Large intestine (tissue), 3 donors: ENCODE results near the gene MYH9. TPM values are rescaled to one million over a fixed set of nuclear protein-coding genes. Genes with fewer than 3 reads are reported as not detected.
"Not testable (repeated sequence)": the region's sequence is repeated elsewhere in the genome, so short reads cannot be mapped to it uniquely, and the experiment has no call there.

Experiments used
- DNase-seq, 2 donors: peaks; one replicate each; pipeline versions ENCODE4 v3.0.0 to v3.0.0-alpha.2; 2013
- H3K27ac ChIP-seq: one replicate; pipeline ENCODE4 v1.5.1; 2013; ENCODE audit warnings: low read length
- H3K27me3 ChIP-seq: 2 replicates; pipeline ENCODE4 v1.6.1; 2013; ENCODE audit warnings: low read length; ENCODE audit not compliant: control insufficient read depth, insufficient read depth
- H3K36me3 ChIP-seq: 2 replicates; pipeline ENCODE4 v1.6.1; 2013; ENCODE audit warnings: low read length; ENCODE audit not compliant: control insufficient read depth, insufficient read depth
- H3K4me1 ChIP-seq: one replicate; pipeline ENCODE4 v1.6.1; 2013; ENCODE audit warnings: low read length; ENCODE audit not compliant: control insufficient read depth, insufficient read depth
- H3K4me3 ChIP-seq: one replicate; pipeline ENCODE4 v1.5.1; 2013; ENCODE audit warnings: low read length
- H3K9me3 ChIP-seq: one replicate; pipeline ENCODE4 v1.6.1; 2013; ENCODE audit warnings: mild to moderate bottlenecking, low read depth, low read length, moderate library complexity; ENCODE audit not compliant: control insufficient read depth
- WGBS: methylation state at CpG from one replicate; pipeline ENCODE4 v1.1.5; 2013; ENCODE audit warnings: low lambda C conversion rate; ENCODE audit not compliant: insufficient coverage; 5-methylcytosine and 5-hydroxymethylcytosine counted together
- polyA plus RNA-seq: library from polyadenylated mRNA; unstranded; fragments of 120-200 nt; gene quantifications from one replicate; pipeline ENCODE4 v1.2.1, GENCODE V29; 2013

MYH9 gene
- polyA plus RNA-seq, 1 donor = 191 TPM

DNA sequence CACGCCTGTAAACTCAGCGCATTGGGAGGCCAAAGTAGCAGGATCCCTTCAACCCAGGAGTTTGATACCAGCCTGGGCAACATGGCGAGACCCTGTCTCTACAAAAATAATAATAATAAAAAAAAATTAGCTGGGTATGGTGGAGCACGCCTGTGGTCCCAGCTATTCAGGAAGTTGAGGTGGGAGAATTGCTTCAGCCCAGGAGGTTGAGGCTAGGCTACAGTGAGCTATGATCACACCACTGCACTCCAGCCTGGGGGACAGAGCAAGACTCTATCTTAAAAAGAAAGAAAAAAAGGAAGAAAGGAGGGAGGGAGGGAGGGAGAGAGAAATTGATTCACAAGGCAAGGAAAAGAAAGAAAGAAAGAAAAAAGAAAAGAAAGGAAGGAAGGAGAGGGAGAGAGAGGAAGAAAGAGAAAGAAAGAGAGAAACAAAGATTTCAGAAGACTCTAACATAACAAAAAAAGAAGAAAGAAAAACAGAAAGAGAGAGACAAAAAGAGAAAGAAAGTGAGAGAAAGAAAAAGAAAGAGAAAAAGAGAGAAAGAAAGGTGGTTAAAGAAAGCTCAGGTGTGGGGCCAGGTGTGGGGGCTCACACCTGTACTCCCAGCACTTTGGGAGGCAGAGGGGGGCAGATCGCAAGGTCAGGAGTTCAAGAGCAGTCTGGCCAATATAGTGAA is 37.3 kb upstream of the MYH9 start:
- H3K4me1 ChIP-seq = peaks cover 37% of the 10 kb centered on the region
- no peak overlapping the region for H3K4me3 ChIP-seq
- no peaks in the 10 kb centered on the region for H3K27me3 ChIP-seq
- H3K27ac ChIP-seq = no peak overlapping the region
- H3K9me3 ChIP-seq = no peaks in the 10 kb centered on the region
- DNase-seq = no peak
- 100% methylated on average over 1 of the region's 5 CpGs for WGBS
- no peaks in the 10 kb centered on the region for H3K36me3 ChIP-seq

GRCh38 chr22:36424466-36424865 is 36.7 kb upstream of the MYH9 start:
- H3K4me1 ChIP-seq = peaks cover 39% of the 10 kb centered on the region
- WGBS = 74% methylated on average over 2 of the region's 5 CpGs

DNA sequence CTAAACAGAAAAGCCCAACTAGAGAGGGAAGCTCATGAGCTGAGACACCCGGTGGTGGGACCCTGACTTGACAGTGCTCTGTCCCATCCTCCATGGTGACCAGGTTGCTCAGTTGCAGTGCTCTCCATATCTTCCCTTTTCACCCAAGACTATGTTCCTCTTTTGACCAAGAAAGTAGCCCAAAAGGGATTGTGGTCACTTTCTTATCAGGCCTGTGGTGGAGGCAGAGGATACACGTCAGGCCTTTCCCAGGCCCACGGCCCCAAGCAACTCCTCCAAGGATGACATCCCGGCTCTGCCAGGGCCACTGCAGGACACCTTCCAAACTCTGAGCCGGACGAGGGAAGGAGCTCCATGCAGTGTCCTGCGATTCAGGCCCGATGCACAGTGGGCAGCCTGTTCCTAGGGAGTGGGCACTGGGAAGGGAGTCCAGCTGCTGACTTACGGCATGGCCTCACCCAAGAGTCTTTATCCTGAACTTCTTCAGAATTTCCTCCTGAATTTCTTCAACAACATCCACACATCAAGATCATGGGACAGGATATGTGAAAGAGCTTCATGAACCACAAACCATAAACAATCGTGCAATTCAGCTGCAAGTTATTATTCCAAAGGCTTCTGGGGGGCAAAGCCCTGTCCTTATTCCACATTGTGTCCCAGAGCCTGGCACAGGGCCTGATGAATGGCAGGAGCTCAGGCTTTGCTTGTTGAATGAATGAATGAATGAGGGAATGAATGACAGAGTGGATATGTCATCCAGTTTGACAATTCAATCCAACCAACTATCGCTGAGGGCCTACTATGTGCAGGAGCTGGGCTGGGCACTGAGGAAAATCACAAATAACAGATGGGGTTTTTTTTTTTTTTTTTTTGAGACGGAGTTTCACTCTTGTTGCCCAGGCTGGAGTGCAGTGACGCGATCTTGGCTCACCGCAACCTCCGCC is 36.0 kb upstream of the MYH9 start:
- peak overlapping the region; percentile 3 for H3K27ac ChIP-seq
- peaks cover 44% of the 10 kb centered on the region for H3K4me1 ChIP-seq
- no peaks in the 10 kb centered on the region for H3K9me3 ChIP-seq
- H3K36me3 ChIP-seq = no peaks in the 10 kb centered on the region
- WGBS = no CpG with 5 or more reads among the region's 16 CpGs
- no peaks in the 10 kb centered on the region for H3K27me3 ChIP-seq
- DNase-seq = no peak
- no peak overlapping the region for H3K4me3 ChIP-seq

More at GRCh38 chr22:36424466-36424865, 36.7 kb upstream of the MYH9 start:
- not testable (repeated sequence) for H3K36me3 ChIP-seq, DNase-seq, H3K27ac ChIP-seq, H3K9me3 ChIP-seq, H3K27me3 ChIP-seq, H3K4me3 ChIP-seq

DNA sequence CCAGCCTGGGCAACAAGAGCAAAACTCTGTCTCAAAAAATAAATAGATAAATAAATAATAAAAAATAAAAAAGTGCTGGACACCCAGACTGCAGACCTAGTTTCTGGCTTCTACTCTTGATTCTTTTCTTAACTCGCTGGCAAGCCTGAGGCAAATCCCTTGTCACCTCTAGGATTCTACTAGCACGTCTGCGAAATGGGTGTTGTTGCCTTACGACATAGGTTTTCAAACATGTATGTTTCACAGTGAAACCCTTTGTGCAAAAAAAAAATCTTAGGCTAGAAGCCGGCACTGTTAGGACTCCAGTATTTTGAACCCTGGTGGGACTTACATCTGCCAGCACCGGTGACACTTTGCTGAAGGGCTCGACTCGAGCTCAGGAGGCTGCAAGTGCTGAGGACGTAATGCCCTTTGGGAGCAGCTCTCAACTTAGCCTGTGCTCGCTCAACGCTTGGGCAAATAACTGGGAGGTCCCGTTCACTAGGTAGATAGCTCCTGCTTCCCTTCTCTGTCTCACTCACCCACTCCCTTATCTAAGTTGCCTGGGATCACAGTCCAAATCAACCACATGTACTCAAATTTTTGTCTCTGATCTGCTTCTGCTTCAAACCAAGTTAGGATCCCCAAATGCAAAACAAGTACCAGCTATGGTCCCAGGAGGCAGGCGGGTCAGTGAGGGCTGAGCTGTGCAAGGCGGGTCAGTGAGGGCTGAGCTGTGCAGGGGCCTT is 34.7 kb upstream of the MYH9 start:
- Histone ChIP-seq H3K4me3 (no peak overlapping the region), H3K27ac (peak overlapping the region; percentile 27), H3K36me3 (no peaks in the 10 kb centered on the region), H3K27me3 (no peaks in the 10 kb centered on the region), H3K9me3 (no peaks in the 10 kb centered on the region), H3K4me1 (peaks cover 48% of the 10 kb centered on the region)
- DNase-seq = peak in 1 of 2 donors; percentile 72
- 86% methylated on average over 1 of the region's 14 CpGs for WGBS

DNA sequence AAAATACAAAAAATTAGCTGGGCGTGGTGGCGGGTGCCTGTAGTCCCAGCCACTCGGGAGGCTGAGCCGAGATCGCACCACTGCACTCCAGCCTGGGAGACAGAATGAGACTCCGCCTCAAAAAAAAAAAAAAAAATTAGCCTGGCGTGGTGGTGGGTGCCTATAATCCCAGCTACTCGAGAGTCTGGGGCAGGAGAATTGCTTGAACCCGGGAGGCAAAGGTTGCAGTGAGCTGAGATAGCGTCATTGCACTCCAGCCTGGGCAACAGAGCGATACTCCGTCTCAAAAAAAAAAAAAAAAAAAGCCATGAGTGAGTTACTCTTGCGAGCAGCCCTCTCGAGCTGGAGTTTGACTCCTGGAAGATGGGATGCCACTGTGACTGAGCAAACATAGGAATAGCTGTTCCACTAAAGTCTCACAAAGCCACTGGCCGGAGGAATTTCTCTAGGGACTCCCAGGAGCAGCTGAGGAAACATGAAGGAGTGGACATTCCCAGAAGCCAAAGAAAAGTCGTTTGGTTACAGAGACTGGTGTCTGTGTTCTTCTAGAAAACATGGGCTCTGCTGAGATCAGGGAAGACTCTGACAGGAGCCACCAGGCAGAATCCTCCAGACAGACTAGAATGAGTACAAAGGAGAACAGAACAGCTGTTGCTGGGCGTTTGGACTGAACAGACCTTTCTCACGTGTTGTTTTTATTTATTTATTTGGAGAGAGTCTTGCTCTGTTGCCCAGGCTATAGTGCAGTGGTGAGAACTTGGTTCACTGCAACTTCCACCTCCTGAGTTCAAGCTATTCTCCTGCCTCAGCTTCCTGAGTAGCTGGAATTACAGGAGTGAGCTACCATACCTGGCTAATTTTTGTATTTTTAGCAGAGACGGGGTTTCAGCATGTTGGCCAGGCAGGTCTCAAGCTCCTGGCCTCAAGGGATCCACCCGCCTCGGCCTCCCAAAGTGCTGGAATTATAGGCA is 32.4 kb upstream of the MYH9 start:
- peak in 1 of 2 donors; percentile 83 for DNase-seq
- whole genome bisulfite sequencing = no CpG with 5 or more reads among the region's 21 CpGs
- Histone ChIP-seq H3K36me3 (no peaks in the 10 kb centered on the region), H3K27me3 (no peaks in the 10 kb centered on the region), H3K4me1 (peaks cover 41% of the 10 kb centered on the region), H3K9me3 (no peaks in the 10 kb centered on the region), H3K27ac (peak overlapping the region; percentile 99), H3K4me3 (peak overlapping the region; percentile 40)

- DNase-seq = peak; percentile 87 to 96
- peak overlapping the region; percentile 40 for H3K4me3 ChIP-seq
- 10% methylated on average over 2 of the region's 13 CpGs for WGBS
- no peaks in the 10 kb centered on the region for H3K9me3 ChIP-seq
- no peaks in the 10 kb centered on the region for H3K36me3 ChIP-seq
- no peaks in the 10 kb centered on the region for H3K27me3 ChIP-seq
- H3K27ac ChIP-seq = peak overlapping the region; percentile 99
- H3K4me1 ChIP-seq = peaks cover 41% of the 10 kb centered on the region
Observed at GRCh38 chr22:36419177-36419911, 31.6 kb upstream of the MYH9 start.

- no peaks in the 10 kb centered on the region for H3K36me3 ChIP-seq
- H3K27me3 ChIP-seq = no peaks in the 10 kb centered on the region
- H3K4me1 ChIP-seq = peaks cover 30% of the 10 kb centered on the region
- WGBS = no CpG with 5 or more reads among the region's 9 CpGs
- H3K4me3 ChIP-seq = no peak overlapping the region
- no peaks in the 10 kb centered on the region for H3K9me3 ChIP-seq
- peak overlapping the region; percentile 0 for H3K27ac ChIP-seq
- peak in 1 of 2 donors; percentile 51 for DNase-seq
Observed at GRCh38 chr22:36417281-36417686, 29.5 kb upstream of the MYH9 start.

DNA sequence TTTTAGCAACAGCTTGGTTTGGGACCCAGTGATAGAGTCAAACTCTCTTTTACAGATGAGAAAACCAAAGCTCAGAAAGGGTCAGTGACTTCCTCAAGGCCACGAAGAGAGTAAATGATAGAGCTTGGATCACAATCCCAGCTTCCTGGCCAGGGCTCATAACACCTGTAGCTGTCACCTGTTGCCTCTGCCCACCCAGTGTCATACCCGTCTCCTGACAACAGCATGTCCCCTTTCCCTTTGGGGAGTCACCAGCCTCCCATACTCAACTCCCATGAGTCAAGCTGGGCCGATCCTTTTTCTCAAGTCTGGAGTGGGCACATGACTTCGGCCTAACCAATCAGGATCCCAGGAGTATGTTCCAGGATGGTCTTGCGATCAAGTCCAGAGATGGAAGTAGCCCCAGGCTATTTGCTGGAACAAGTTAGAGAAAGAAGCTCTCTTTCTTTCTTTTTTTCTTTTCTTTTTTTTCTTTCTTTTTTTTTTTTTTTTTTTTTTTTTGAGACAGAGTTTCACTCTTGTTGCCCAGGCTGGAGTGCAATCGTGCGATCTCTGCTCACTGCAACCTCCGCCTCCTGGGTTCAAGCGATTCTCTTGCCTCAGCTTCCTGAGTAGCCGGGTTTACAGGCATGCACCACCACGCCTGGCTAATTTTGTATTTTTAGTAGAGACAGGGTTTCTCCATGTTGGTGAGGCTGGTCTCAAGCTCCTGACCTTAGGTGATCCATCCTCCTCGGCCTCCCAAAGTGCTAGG is 27.8 kb upstream of the MYH9 start:
- Histone ChIP-seq H3K36me3 (no peaks in the 10 kb centered on the region), H3K27me3 (no peaks in the 10 kb centered on the region), H3K4me1 (peaks cover 36% of the 10 kb centered on the region), H3K4me3 (no peak overlapping the region), H3K27ac (no peak overlapping the region), H3K9me3 (no peaks in the 10 kb centered on the region)
- no CpG with 5 or more reads among the region's 12 CpGs for WGBS
- no peak for DNase-seq
